Mesodermal cell (in vitro differentiated cells): Measurements from ENCODE around the gene SMIM8.

ENCODE experiments used
- H3K27ac ChIP-seq: 2 replicates; pipeline ENCODE4 v1.7.0; 2013; ENCODE audit warnings: mild to moderate bottlenecking, low read depth, low read length, moderate library complexity; ENCODE audit not compliant: severe bottlenecking
- H3K36me3 ChIP-seq: 2 replicates; pipeline ENCODE4 v1.7.1; 2013; ENCODE audit warnings: mild to moderate bottlenecking, low read length, moderate library complexity; ENCODE audit not compliant: control insufficient read depth, insufficient read depth
- H3K4me1 ChIP-seq: one replicate; pipeline ENCODE4 v1.7.1; 2013; ENCODE audit warnings: mild to moderate bottlenecking, low read length; ENCODE audit not compliant: insufficient read depth, control insufficient read depth, poor library complexity, severe bottlenecking
- H3K4me3 ChIP-seq: 2 replicates; pipeline ENCODE4 v1.7.0; 2013; ENCODE audit warnings: low read length, control low read depth, mild to moderate bottlenecking; ENCODE audit not compliant: insufficient read depth, poor library complexity, severe bottlenecking; ENCODE audit errors: extremely low read depth
- H3K9me3 ChIP-seq: 2 replicates; pipeline ENCODE4 v1.7.1; 2013; ENCODE audit warnings: mild to moderate bottlenecking, low read length, moderate library complexity; ENCODE audit not compliant: control insufficient read depth
- WGBS, 2 experiments: methylation state at CpG; one replicate each; pipeline ENCODE4 v1.1.5; 2013; ENCODE audit warnings: missing lambda C conversion rate in 2 of 2; ENCODE audit not compliant: insufficient coverage in 2 of 2; 5-methylcytosine and 5-hydroxymethylcytosine counted together

SMIM8 gene

GRCh38 chr6:87384449-87384848, 62.1 kb downstream of the SMIM8 start:
- Histone ChIP-seq H3K9me3 (no peaks in the 10 kb centered on the region), H3K4me3 (no peak overlapping the region), H3K4me1 (no peaks in the 10 kb centered on the region), H3K27ac (no peak overlapping the region), H3K36me3 (no peaks in the 10 kb centered on the region)
- 75 to 100% methylated on average over 1 to 2 of the region's 3 CpGs for WGBS, 2 experiments

- H3K36me3 ChIP-seq: no peaks in the 10 kb centered on the region
- no peak overlapping the region for H3K27ac ChIP-seq
- H3K4me1 ChIP-seq: no peaks in the 10 kb centered on the region
- H3K9me3 ChIP-seq: no peaks in the 10 kb centered on the region
- H3K4me3 ChIP-seq: no peak overlapping the region
- WGBS, 2 experiments: 29 to 43% methylated on average over 2 of the region's 3 CpGs
Observed at GRCh38 chr6:87391334-87391733, 68.9 kb downstream of the SMIM8 start.
